Measurements from ENCODE around the gene YWHAH. TPM values are rescaled to one million over a fixed set of nuclear protein-coding genes. Genes with fewer than 3 reads are reported as not detected.
"Not testable (repeated sequence)": the region's sequence is repeated elsewhere in the genome, so short reads cannot be mapped to it uniquely, and the experiment has no call there.

YWHAH gene
- total RNA-seq, 6 experiments from 2014 or later = 127 to 194 (median 184) TPM

GRCh38 chr22:31973739-31974138, 29.4 kb downstream of the YWHAH start:
- no peak overlapping the region for H3K4me3 Mint-ChIP-seq
- no peak overlapping the region for H3K27ac Mint-ChIP-seq
- H3K9me3 Mint-ChIP-seq = no peaks in the 10 kb centered on the region
- no peaks in the 10 kb centered on the region for H3K36me3 Mint-ChIP-seq (ENCODE audit: low read depth)
- no peak for TF ChIP-seq CTCF (IDR thresholded peaks at IDR 0.05)
- peaks cover 18% of the 10 kb centered on the region for H3K4me1 Mint-ChIP-seq (ENCODE audit: low read depth)
- no peak for DNase-seq
- peaks cover 13% of the 10 kb centered on the region for H3K27me3 Mint-ChIP-seq (ENCODE audit: insufficient read depth)

- H3K9me3 Mint-ChIP-seq = no peaks in the 10 kb centered on the region
Observed at GRCh38 chr22:31977141-31977841, 33.0 kb downstream of the YWHAH start.

GRCh38 chr22:31977939-31978338, 33.6 kb downstream of the YWHAH start:
- Mint-ChIP-seq H3K4me1 (ENCODE audit: low read depth) (peaks cover 6% of the 10 kb centered on the region; the same call in 1 of the 2 replicates), H3K36me3 (ENCODE audit: low read depth) (no peaks in the 10 kb centered on the region), H3K27ac (no peak overlapping the region), H3K9me3 (no peaks in the 10 kb centered on the region), H3K27me3 (ENCODE audit: insufficient read depth) (peaks cover 20% of the 10 kb centered on the region), H3K4me3 (no peak overlapping the region)
- no peak for TF ChIP-seq CTCF (IDR thresholded peaks at IDR 0.05)
- DNase-seq = no peak

More at GRCh38 chr22:31977141-31977841, 33.0 kb downstream of the YWHAH start:
- TF ChIP-seq CTCF (IDR thresholded peaks at IDR 0.05) = peak; percentile 85
- H3K4me1 Mint-ChIP-seq (ENCODE audit: low read depth) = peaks cover 6% of the 10 kb centered on the region; the same call in 1 of the 2 replicates
- no peak overlapping the region for H3K4me3 Mint-ChIP-seq
- peaks cover 20% of the 10 kb centered on the region for H3K27me3 Mint-ChIP-seq (ENCODE audit: insufficient read depth)
- no peaks in the 10 kb centered on the region for H3K36me3 Mint-ChIP-seq (ENCODE audit: low read depth)
- DNase-seq = peak; percentile 61
- H3K27ac Mint-ChIP-seq = no peak overlapping the region

GRCh38 chr22:31980628-31981027, 36.3 kb downstream of the YWHAH start:
- no peak overlapping the region for H3K27ac Mint-ChIP-seq
- no peak for DNase-seq
- TF ChIP-seq CTCF (IDR thresholded peaks at IDR 0.05) = no peak
- no peaks in the 10 kb centered on the region for H3K9me3 Mint-ChIP-seq
- no peak overlapping the region for H3K4me3 Mint-ChIP-seq
- H3K27me3 Mint-ChIP-seq (ENCODE audit: insufficient read depth) = peaks cover 23% of the 10 kb centered on the region
- H3K36me3 Mint-ChIP-seq (ENCODE audit: low read depth) = no peaks in the 10 kb centered on the region
- no peaks in the 10 kb centered on the region for H3K4me1 Mint-ChIP-seq (ENCODE audit: low read depth)

GRCh38 chr22:31981976-31982375, 37.6 kb downstream of the YWHAH start:
- H3K36me3 Mint-ChIP-seq (ENCODE audit: low read depth); DNase-seq; H3K9me3 Mint-ChIP-seq; H3K27ac Mint-ChIP-seq; H3K4me1 Mint-ChIP-seq (ENCODE audit: low read depth); H3K4me3 Mint-ChIP-seq: not testable (repeated sequence)
- H3K27me3 Mint-ChIP-seq (ENCODE audit: insufficient read depth) = peaks cover 19% of the 10 kb centered on the region

GRCh38 chr22:31983911-31984656, 39.7 kb downstream of the YWHAH start:
- Mint-ChIP-seq H3K36me3 (ENCODE audit: low read depth) (no peaks in the 10 kb centered on the region), H3K27ac (no peak overlapping the region), H3K9me3 (no peaks in the 10 kb centered on the region), H3K4me3 (no peak overlapping the region), H3K27me3 (ENCODE audit: insufficient read depth) (peaks cover 18% of the 10 kb centered on the region), H3K4me1 (ENCODE audit: low read depth) (no peaks in the 10 kb centered on the region)
- no peak for DNase-seq
- no peak for TF ChIP-seq CTCF (IDR thresholded peaks at IDR 0.05)
